Smooth muscle cell of the brain vasculature (primary cell): ENCODE data around the gene AGTPBP1.
"Not testable (repeated sequence)": the region's sequence is repeated elsewhere in the genome, so short reads cannot be mapped to it uniquely, and the experiment has no call there.

Experiments
- DNase-seq: peaks from one replicate; pipeline ENCODE4 v3.0.0-alpha.2; 2012; ENCODE audit warnings: low read depth, low spot score

The AGTPBP1 gene, protein sequence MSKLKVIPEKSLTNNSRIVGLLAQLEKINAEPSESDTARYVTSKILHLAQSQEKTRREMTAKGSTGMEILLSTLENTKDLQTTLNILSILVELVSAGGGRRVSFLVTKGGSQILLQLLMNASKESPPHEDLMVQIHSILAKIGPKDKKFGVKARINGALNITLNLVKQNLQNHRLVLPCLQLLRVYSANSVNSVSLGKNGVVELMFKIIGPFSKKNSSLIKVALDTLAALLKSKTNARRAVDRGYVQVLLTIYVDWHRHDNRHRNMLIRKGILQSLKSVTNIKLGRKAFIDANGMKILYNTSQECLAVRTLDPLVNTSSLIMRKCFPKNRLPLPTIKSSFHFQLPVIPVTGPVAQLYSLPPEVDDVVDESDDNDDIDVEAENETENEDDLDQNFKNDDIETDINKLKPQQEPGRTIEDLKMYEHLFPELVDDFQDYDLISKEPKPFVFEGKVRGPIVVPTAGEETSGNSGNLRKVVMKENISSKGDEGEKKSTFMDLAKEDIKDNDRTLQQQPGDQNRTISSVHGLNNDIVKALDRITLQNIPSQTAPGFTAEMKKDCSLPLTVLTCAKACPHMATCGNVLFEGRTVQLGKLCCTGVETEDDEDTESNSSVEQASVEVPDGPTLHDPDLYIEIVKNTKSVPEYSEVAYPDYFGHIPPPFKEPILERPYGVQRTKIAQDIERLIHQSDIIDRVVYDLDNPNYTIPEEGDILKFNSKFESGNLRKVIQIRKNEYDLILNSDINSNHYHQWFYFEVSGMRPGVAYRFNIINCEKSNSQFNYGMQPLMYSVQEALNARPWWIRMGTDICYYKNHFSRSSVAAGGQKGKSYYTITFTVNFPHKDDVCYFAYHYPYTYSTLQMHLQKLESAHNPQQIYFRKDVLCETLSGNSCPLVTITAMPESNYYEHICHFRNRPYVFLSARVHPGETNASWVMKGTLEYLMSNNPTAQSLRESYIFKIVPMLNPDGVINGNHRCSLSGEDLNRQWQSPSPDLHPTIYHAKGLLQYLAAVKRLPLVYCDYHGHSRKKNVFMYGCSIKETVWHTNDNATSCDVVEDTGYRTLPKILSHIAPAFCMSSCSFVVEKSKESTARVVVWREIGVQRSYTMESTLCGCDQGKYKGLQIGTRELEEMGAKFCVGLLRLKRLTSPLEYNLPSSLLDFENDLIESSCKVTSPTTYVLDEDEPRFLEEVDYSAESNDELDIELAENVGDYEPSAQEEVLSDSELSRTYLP

DNA sequence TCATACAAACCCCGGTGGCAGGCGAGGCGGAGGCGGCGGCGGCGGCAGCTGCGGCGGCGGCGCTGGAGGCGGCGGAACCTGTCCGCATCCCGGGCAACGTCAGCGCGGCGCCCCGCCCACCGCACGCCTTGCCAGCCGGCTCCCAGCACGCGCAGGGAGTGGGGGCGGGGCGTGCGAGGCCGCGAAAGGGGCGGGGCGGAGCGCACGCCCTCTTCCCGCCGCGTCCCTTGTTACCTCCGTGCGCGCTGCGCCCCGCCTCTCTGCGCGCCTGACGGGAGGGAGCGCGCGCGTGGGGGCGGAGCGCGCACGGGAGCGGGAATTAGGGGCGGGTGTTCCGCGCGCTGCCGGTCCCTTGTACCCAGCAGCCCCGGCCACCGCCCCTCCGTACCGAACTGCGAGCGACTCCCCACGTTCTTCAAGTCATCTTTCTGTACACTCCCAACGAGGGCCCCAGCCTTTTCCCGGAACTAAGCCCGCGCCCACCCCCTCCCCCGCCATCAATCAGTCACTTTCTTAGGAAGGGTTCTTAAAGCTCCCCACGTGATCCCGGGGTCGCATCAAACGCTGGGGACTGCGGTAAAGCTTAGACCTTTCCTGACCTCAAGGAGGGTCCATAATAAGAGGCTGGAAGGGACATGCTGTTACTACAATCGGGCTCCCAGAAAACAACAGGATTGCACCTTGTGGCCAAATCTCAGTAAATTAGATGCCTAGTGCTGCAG is at the start of gene AGTPBP1:
Gene AGTPBP1, minus strand, starts transcription at position 80 of the 722 bp plus-strand sequence. CDS start 29,421 bp downstream, outside the sequence.
- peak; percentile 80 for DNase-seq

DNA sequence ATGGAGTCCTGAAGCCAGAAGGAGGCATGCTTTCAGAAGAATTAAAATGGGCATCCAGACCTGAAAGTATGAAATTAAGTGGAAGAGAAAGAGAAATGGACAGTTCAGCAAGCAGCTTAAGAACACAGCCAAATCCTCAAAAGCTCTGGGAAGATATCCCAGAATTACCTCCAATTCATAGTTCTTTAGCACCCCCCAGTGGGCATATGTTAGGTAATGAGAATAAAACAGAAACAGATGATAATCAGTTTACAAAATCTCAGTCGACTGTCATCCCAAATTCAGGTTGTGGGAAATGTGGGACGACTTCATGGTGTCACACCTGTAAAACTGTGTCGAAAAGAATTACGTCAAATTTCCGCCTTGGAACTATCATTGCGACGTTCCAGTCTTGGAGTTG is 44.4 kb upstream of the AGTPBP1 start:
- not testable (repeated sequence) for DNase-seq

DNA sequence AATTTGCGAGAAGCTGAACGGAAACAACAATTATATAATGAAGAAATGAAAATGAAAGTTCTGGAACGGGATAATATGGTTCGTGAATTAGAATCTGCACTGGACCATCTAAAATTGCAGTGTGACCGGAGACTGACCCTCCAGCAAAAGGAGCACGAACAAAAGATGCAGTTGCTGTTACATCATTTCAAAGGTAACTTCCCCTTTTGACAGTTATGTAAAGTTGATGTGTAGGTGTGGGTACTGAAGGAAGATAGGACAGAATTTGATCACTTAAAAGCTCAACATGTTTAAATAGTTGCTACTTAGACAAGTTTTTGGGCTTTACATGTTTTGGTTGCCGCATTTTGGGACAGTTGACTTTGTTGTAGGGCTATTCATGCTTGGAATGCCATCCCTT is 32.1 kb upstream of the AGTPBP1 start:
- DNase-seq: not testable (repeated sequence)

DNA sequence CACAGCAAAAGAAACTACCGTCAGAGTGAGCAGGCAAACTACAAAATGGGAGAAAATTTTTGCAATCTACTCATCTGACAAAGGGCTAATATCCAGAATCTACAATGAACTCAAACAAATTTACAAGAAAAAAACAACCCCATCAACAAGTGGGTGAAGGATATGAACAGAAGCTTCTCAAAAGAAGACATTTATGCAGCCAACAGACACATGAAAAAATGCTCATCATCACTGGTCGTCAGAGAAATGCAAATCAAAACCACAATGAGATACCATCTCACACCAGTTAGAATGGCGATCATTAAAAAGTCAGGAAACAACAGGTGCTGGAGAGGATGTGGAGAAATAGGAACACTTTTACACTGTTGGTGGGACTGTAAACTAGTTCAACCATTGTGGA is 20.0 kb upstream of the AGTPBP1 start:
- DNase-seq: not testable (repeated sequence)

DNA sequence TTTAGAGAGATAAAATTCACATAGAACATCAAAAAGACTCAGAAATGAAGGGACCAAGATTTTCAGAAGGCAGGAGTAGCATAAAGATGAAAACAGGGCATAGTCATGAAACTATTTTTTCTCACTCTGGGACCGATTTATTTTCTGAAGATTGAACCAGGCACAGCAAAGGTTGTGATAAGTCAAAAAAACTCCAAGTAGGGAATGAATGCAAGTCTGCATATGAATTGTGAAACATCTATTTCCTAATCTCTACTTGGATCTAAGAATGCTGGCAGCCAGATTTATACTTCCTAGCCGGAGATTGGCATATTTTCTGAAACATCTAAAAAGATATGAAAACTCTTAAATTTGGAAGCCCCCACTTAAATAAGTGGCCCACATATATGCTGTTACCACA is 16.0 kb upstream of the AGTPBP1 start:
- not testable (repeated sequence) for DNase-seq

DNA sequence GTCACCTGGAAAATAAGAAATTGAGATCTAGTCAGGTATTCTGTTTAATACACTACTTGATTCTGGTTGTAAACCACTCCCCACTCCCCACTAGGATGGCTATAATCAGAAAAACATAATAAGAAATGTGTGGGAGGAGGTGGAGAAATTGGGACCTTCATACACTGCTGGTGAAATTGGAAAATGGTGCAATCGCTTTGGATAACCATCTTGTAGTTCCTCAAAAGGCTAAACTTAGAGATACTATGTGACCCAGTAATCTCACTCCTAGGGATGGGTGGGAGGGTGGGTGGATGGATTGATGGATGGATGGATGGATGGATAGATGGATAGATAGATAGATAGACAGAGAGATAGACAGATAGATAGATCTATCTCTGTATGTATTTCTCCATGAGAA is 14.5 kb upstream of the AGTPBP1 start:
- not testable (repeated sequence) for DNase-seq

DNA sequence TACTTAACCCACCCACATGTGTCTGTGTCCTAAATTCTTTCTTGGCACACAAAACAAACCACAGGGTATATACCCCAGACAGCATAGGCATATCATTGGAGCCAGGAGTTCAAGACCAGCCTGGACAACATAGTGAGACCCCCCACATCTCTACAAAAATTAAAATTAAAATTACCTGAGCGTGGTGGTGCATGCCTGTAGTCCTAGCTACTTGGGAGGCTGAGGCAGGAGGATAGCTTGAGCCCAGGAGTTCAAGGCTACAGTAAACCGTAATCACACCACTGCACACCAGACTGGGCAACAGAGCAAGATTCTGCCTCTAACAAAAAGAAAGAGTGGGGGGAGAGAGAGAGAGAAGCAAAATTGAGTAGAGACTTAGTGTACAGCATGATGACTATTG is 4.6 kb upstream of the AGTPBP1 start:
- DNase-seq: no peak

DNA sequence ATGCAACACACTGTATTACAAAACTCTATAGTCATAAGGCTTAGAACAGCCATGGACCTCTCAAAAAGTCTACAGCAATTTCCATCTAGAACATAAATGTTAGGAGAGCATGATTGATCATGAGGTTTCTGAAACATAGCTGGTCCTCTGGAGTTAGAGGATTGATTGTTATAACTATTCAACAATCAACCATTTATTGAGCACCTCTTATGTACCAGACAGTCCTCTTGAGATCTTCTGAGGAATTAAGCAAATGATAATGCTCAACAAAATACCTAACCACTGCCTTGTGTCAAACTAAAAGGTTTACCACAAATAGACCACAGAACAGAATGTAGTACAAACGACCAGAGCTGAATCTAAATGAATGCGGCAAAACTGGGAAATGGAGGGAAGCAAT is 3.4 kb upstream of the AGTPBP1 start:
- no peak for DNase-seq

DNA sequence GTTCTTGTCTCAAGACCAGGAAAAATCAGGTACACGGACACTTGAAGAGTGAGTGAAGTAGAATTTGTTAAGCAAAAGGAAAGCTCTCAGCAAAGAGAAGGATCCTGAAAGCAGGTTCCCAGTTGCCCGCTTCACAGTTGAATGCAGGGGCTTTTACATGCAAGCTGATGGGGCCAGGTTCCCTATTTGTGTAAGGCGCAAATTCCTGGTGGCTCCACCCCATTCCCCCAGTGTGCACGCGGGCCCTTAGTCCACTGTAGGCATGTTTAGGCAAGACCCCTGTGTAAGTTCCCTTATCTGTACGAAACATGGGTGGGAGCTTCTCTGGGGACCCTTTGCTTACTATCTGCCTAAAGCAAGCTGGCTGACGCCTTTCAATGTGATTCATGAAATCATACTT is 2.7 kb upstream of the AGTPBP1 start:
- DNase-seq: no peak

DNA sequence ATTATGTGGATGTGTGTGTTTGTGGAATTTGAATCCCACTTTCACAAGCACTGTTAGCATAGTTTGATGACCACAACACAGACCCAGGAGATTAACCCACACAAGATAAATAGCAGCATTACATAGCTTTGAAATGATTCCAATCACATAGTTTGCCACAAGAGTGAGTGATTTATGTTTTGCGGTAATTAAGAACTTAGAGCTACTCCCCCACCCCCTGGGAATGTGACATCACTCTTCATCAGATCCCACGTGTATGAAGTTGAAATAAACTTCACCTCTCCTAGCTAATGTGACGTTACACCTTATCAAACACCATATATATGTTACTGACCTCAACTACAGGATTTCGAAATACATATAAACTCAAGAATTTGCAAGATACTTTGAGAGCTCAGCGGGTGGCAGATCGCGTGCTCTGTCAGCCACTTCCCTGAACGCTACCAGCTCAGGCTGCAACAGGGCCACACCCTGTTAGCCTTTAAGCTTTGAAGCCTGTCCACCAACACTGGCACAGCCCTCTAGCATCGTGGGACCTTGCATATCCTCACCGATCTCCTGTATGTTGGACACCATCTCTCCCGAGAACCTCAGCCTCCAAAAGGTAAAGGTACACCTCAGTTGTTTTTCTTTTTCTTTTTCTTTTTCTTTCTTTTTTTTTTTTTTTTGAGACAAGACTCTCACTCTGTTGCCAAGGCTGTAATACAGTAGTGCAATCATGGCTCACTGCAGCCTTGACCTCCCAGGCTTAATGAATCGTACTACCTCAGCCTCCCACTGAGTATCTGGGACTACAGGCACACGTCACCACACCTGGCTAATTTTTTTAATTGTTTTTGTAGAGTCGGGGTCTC is 1.7 kb upstream of the AGTPBP1 start:
- no peak for DNase-seq

DNA sequence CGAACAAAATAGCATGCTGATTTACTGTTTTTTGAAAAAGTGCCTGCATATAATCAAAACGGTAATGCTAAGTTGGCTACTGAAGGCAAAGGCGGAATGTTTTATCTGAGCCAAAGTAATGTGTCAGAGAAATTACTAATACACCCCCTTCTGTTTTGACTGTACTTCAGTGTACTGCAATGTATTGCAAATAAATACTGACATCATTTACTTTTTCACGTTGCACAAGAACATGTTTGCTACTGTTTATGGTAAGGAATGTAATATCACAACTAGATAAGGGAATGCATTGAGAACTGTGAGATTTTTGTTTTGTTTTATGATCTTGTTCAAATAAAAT is 813 bp upstream of the AGTPBP1 start:
- no peak for DNase-seq

DNA sequence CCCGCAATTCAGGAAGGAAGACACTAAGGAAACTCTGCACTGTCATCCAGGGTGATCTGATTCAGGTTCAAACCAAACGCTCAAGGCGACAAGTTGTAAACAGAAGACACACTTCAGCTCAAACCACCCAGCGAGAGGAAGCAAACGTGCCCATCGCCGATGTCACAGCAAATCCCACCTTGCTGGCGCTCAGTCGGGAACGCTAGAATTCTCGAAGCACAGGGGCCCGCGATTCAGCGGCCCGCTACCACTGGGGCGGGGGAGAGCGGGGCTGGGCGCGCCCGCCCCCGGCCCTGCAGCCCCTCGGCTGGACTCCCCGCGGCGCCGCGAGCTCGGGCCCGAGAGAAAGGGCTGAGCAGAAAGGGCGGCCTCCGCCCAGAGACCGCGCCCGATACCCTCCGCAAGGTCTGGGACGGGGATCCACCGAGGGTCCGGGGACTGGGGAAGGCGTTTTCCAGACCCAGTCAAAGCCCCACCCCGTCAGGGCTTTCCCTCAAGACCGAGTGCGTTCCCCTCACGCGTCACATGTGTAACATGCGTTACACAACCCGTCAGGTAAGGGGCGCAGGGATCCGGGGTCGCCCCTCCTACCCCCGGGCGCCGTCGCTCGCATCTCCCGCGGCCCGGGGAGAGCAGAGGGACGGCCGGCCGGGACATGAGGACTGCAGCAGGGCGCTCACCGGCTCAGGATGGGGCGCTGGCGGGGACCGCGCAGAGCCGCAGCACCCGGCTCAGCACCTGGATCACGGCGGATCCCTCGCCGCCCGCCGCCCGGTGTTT is 469 bp downstream of the AGTPBP1 start:
- DNase-seq: no peak

DNA sequence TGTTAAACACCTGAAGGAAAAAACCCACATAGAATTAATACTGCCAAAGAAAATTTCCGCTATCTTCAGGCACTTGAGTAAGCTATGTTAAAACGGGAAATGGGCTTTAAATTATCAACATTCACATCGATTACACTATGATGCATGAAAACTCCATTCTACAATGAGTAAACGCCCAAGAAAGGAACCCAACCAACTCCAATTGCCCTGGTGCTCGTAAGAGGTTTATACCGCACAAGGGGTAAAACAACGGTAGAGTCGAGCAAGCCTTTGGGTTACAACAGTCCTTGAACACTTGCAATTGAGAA is 1.0 kb downstream of the AGTPBP1 start:
- DNase-seq: no peak

DNA sequence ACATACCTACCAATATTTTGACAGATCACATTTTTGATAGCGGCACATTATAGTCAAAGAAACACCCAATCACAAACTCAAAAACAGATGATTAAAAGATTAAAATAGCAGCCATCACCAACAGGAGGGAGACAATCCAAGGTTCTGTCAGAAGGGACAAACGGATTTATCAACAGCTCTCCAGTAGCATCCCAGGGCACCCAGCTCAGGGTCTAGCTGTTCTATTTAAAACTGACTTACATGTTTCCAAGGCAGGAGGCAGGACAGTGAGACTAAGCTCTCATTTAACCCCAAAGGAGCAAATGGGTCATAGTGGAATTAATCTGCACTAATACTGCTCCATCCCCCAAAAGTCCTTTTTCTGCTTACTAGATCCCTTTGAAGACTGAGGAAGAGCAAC is 3.2 kb downstream of the AGTPBP1 start:
- DNase-seq: no peak

DNA sequence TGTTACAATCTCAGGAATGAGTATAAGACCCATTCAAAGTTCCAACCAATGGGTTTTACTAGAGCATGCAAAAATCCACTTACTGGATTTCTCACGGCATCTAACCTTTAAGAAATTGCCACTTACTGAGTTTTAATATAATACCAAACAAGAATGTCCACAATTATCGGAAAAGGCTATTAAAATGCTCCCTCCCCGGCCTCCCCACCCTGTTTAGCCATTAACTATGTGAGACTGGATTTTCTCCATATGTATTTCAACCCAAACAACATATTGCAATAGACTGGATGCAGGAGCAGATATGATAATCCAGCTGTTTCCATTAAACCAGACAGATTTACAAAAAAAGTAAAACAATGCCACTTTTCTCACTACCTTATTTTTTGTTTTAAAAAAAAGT is 4.1 kb downstream of the AGTPBP1 start:
- DNase-seq: no peak

DNA sequence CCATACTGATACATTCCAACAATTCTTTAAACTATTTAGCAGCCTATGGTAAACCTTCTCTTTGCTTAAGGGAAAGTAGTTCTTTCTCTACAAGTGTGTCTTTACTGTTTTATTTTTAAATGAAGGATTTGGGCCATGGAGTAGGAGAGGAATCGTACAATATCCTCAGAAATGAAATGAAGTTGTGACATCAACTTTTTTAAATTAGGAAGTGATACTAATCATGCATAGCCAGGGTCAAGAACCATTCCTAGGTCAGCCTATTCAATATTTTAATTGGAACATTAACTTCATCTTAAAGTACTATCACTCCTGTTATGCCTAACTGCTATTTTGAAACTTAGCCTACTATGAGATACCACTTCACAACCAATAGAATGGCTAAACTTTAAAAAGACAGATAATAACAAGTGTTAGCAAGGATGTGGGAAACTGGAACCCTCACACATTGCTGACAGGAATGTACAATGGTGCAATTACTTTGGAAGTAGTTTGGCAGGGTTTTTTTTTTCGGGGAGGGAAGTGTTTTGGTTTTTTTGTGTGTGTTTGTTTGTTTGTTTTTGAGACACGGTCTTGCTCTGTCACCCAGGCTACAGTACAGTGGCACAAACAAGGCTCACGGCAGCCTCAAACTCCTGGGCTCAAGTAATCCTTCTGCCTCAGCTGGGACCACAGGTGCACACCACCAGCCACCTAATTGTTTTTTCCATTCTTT is 10.7 kb downstream of the AGTPBP1 start:
- DNase-seq: no peak

DNA sequence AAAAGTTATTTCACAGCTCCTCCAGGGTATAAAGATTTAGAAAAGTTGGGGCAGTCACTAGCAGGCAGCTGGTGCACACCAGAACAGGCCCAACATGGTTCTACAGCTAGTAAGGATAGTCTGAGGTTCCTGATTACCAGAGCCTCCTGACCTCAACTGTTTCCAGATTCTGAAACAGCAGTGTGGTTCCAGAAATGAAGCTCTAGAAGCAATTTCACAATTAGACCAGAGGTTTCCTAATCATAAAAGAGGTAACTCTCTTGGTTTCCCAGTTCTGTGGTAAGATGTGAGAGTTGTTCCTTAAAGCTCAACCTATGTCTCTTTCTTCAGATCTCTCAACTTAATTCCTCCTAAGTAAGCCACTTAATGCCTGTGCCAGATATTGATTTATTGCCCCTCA is 11.9 kb downstream of the AGTPBP1 start:
- no peak for DNase-seq

DNA sequence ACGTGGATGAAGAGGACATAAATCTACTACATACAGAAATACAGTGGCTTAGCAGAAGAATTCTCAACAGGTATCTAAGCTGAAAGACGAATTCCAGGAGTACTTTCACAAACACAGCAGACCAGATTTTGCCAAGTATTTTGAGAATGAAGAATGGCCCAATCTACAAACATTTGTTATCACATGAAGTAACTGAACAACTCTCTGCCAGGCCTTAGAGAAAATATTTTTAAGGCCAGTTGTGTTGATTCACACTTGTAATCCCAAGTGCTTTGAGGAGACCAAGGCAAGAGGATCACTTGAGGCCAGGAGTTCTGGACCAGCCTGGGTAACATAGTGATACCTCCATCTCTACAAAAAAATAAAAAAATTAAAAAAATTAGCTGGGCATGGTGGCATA is 14.3 kb downstream of the AGTPBP1 start:
- no peak for DNase-seq

DNA sequence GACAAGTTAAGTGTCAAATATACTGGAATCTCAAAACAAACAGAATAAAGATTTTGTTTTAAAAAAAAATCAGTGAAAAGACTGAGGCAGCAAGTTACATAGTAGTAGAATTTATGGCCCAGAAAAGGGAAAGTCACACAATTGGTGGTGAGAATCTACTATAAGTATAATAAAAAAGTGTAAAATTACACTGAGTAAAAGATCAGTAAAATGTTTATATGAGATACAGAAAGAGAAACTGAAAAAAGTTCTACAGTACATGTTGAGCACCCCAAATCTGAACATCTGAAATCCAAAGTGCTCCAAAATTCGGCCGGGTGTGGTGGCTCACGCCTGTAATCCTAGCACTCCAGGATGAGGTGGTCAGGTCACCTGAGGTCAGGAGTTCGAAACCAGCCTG is 15.0 kb downstream of the AGTPBP1 start:
- DNase-seq: no peak
